CD4-positive, alpha-beta T cell (primary cell): ENCODE data around the gene JPH4. TPM values are rescaled to one million over a fixed set of nuclear protein-coding genes. Genes with fewer than 3 reads are reported as not detected.

Experiments used
- ATAC-seq: fragments of 200-7000 bp; cut with Tn5 transposase; one replicate; pipeline ENCODE4 v1.10.0; 2022; ENCODE audit warnings: mild to moderate bottlenecking; ENCODE audit not compliant: poor library complexity
- CTCF ChIA-PET: fragments of 350-600 bp; sonication (Branson Sonifier 250); formaldehyde crosslinking; loops from one replicate; lab custom pipeline; 2021; ENCODE audit warnings: antibody characterized with exemption, inconsistent platforms; lab: Charles Lee
- POLR2A ChIA-PET: fragments of 350-600 bp; sonication (Branson Sonifier 250); formaldehyde crosslinking; loops from one replicate; lab custom pipeline; 2021; ENCODE audit warnings: antibody characterized with exemption, inconsistent platforms; lab: Charles Lee
- DNase-seq, 14 experiments: peaks; one replicate each; pipeline ENCODE4 v3.0.0-alpha.2; 2013 to 2020; ENCODE audit warnings: mixed read lengths in 2 of 14
- H3K27ac ChIP-seq, 2 donors: one replicate each; pipeline versions ENCODE4 v1.5.1 to v1.7.0; 2013; ENCODE audit warnings: low read length in 2 of 2, low read depth in 1 of 2, mild to moderate bottlenecking in 1 of 2
- H3K27me3 ChIP-seq, 2 experiments: 1 replicate in 1 of 2; 2 replicates in 1 of 2; pipeline versions ENCODE4 v1.6.1 to v1.7.0; 2013; ENCODE audit warnings: low read length in 2 of 2, control low read depth in 1 of 2, mild to moderate bottlenecking in 1 of 2, moderate library complexity in 1 of 2; ENCODE audit not compliant: insufficient read depth in 2 of 2, control insufficient read depth in 1 of 2
- H3K36me3 ChIP-seq: one replicate; pipeline ENCODE4 v1.6.1; 2013; ENCODE audit warnings: low read length, control low read depth; ENCODE audit not compliant: insufficient read depth
- H3K4me1 ChIP-seq: one replicate; pipeline ENCODE4 v1.6.1; 2013; ENCODE audit warnings: low read length, control low read depth; ENCODE audit not compliant: insufficient read depth
- H3K4me3 ChIP-seq: one replicate; pipeline ENCODE4 v1.5.1; 2013; ENCODE audit warnings: mild to moderate bottlenecking, low read length, moderate library complexity
- H3K9me3 ChIP-seq, 2 experiments: 1 replicate in 1 of 2; 2 replicates in 1 of 2; pipeline versions ENCODE4 v1.6.1 to v1.7.0; 2013; ENCODE audit warnings: low read length in 2 of 2, mild to moderate bottlenecking in 2 of 2, control low read depth in 1 of 2, moderate library complexity in 1 of 2; ENCODE audit not compliant: control insufficient read depth in 1 of 2, insufficient read depth in 1 of 2
- H3K27ac Mint-ChIP-seq: one replicate; pipeline ENCODE4 v1.8.0; 2020; ENCODE audit warnings: mixed read lengths
- H3K27me3 Mint-ChIP-seq: one replicate; pipeline ENCODE4 v1.8.0; 2021; ENCODE audit warnings: mixed read lengths
- H3K36me3 Mint-ChIP-seq: one replicate; pipeline ENCODE4 v1.8.0; 2021; ENCODE audit warnings: low read depth, mixed read lengths
- H3K4me1 Mint-ChIP-seq: one replicate; pipeline ENCODE4 v1.8.0; 2021; ENCODE audit warnings: low read depth, mixed read lengths
- H3K4me3 Mint-ChIP-seq: one replicate; pipeline ENCODE4 v1.8.0; 2020; ENCODE audit warnings: mild to moderate bottlenecking, mixed read lengths
- H3K9me3 Mint-ChIP-seq: one replicate; pipeline ENCODE4 v1.8.0; 2020; ENCODE audit warnings: mixed read lengths
- intact Hi-C, 2 experiments: fragments of 100-400 bp; cut with DNase I in 1 of 2; cut with micrococcal nuclease in 1 of 2; formaldehyde crosslinking; loops; one replicate each; pipeline versions ENCODE4 v1.15.1 to v1.9.0; 2023 to 2025; cut with DNase I, micrococcal nuclease
- total RNA-seq, 174 experiments: library from RNA in 2 of 174; stranded (reverse) in 2 of 174; gene quantifications; one replicate each; pipeline ENCODE4 v1.2.3 and lab custom pipeline; 2021 to 2026
- TF ChIP-seq, protein P1 (sequence below): fragments of 200-600 bp; IDR thresholded peaks from one replicate; pipeline ENCODE4 v1.8.0; 2022; ENCODE audit warnings: antibody characterized with exemption, mild to moderate bottlenecking

JPH4 gene
- total RNA-seq, 2 experiments from 2014 or later, result not detected

DNA sequence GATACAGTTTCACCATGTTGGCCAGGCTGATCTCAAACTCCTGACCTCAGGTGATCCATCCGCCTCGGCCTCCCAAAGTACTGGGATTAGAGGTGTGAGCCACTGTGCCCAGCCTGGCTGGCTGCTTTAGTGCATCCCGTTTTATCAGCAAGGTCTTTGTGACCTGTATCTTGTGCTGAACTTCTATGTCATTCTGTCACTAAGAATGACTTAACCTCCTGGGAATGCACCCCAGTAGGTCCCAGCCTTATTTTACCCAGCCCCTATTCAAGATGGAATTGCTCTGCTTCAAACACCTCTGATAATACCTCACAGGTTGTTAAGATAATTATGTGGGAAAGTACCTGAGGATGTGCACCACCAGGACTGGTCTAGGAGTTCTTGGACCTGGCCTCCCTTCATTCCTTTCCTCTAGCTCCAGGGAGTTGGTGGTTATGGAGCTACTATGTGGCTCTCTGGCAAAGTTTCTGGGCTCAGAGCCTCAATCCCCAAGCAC, 26.1 kb upstream of the JPH4 start:
- Histone ChIP-seq H3K27ac (no peak overlapping the region), H3K4me1 (peaks cover 7% of the 10 kb centered on the region), H3K4me3 (no peak overlapping the region), H3K9me3 (no peaks in the 10 kb centered on the region), H3K27me3 (no peaks in the 10 kb centered on the region), H3K36me3 (no peaks in the 10 kb centered on the region)
- H3K4me1 Mint-ChIP-seq, result peaks cover 21% of the 10 kb centered on the region
- ChIA-PET CTCF (interaction anchor here (0.5 kb wide), 1 partner anchor 426 kb away, joined by 3 read pairs; no protein-coding TSS in a partner anchor), POLR2A (no interaction called here)
- H3K9me3 Mint-ChIP-seq, result peaks cover 9% of the 10 kb centered on the region
- no peak overlapping the region for H3K27ac Mint-ChIP-seq
- H3K27me3 Mint-ChIP-seq, result no peaks in the 10 kb centered on the region
- no peak for ATAC-seq
- H3K4me3 Mint-ChIP-seq, result no peak overlapping the region
- TF ChIP-seq, protein P1, sequence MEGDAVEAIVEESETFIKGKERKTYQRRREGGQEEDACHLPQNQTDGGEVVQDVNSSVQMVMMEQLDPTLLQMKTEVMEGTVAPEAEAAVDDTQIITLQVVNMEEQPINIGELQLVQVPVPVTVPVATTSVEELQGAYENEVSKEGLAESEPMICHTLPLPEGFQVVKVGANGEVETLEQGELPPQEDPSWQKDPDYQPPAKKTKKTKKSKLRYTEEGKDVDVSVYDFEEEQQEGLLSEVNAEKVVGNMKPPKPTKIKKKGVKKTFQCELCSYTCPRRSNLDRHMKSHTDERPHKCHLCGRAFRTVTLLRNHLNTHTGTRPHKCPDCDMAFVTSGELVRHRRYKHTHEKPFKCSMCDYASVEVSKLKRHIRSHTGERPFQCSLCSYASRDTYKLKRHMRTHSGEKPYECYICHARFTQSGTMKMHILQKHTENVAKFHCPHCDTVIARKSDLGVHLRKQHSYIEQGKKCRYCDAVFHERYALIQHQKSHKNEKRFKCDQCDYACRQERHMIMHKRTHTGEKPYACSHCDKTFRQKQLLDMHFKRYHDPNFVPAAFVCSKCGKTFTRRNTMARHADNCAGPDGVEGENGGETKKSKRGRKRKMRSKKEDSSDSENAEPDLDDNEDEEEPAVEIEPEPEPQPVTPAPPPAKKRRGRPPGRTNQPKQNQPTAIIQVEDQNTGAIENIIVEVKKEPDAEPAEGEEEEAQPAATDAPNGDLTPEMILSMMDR, result no peak
- no peaks in the 10 kb centered on the region for H3K36me3 Mint-ChIP-seq
- no peak for DNase-seq
- intact Hi-C loops, result no loop called here

DNA sequence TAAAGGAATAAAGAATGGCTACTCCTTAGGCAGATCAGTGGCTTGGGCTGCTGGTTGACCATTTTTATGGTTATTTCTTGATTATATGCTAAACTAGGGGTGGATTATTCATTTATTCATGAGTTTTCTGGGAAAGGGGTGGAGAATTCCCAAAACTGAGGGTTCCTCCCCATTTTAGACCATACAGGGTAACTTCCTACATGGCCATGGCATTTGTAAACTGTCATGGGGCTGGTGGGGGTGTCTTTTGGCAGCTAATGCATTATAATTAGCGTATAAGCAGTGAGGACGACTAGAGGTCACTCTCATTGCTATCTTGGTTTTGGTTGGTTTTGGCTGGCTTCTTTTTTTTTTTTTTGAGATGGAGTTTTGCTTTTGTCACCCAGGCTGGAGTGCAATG, 25.6 kb upstream of the JPH4 start:
- TF ChIP-seq, protein P1, result no peak
- Mint-ChIP-seq H3K27ac (no peak overlapping the region), H3K4me1 (peaks cover 15% of the 10 kb centered on the region), H3K4me3 (no peak overlapping the region), H3K9me3 (peaks cover 11% of the 10 kb centered on the region), H3K27me3 (no peaks in the 10 kb centered on the region), H3K36me3 (no peaks in the 10 kb centered on the region)
- no peak overlapping the region for H3K27ac ChIP-seq
- H3K4me3 ChIP-seq, result no peak overlapping the region
- no peaks in the 10 kb centered on the region for H3K9me3 ChIP-seq
- peaks cover 1% of the 10 kb centered on the region for H3K4me1 ChIP-seq
- H3K27me3 ChIP-seq, result no peaks in the 10 kb centered on the region
- POLR2A ChIA-PET, result no interaction called here
- DNase-seq (no peak), ATAC-seq (no peak)
- intact Hi-C loops, result no loop called here
- H3K36me3 ChIP-seq, result no peaks in the 10 kb centered on the region
- CTCF ChIA-PET, result interaction anchor here (0.5 kb wide), 1 partner anchor 426 kb away, joined by 3 read pairs; no protein-coding TSS in a partner anchor

DNA sequence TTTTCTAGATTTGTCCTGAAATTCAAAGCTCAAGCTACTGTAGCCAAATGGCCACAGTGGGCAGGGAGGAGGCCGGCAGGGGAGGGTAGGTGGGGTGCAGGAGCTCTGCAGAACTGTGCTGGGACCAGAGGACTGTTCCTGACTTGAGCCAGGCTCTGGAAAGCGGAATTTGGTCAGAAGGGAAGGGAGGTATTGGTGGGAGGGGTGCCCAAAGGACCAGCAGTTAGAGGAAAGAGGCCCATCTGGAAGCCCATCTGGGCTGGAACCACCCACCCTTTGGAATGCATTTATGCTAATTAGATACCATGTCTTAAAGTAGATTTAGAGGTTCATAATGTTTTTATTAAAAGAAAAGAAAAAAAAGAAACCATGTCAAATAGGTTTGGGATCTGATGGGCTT, 24.5 kb upstream of the JPH4 start:
- Histone ChIP-seq H3K4me1 (no peaks in the 10 kb centered on the region), H3K27ac (no peak overlapping the region), H3K36me3 (no peaks in the 10 kb centered on the region), H3K4me3 (no peak overlapping the region), H3K27me3 (no peaks in the 10 kb centered on the region), H3K9me3 (peaks cover 0 to 3% of the 10 kb centered on the region in 2 experiments)
- Mint-ChIP-seq H3K27me3 (no peaks in the 10 kb centered on the region), H3K36me3 (no peaks in the 10 kb centered on the region), H3K4me1 (peaks cover 5% of the 10 kb centered on the region), H3K27ac (no peak overlapping the region), H3K4me3 (no peak overlapping the region), H3K9me3 (peaks cover 6% of the 10 kb centered on the region)
- POLR2A ChIA-PET, result no interaction called here
- intact Hi-C loops, result no loop called here
- ATAC-seq, result no peak
- no peak for DNase-seq
- CTCF ChIA-PET, result no interaction called here
- TF ChIP-seq, protein P1, result no peak
